Smooth muscle cell (in vitro differentiated cells): ENCODE data around the gene BBS5. TPM values are rescaled to one million over a fixed set of nuclear protein-coding genes. Genes with fewer than 3 reads are reported as not detected.
A peak's percentile ranks its signal among the peaks of the same experiment; 100 is the strongest.
"Not testable (repeated sequence)": the region's sequence is repeated elsewhere in the genome, so short reads cannot be mapped to it uniquely, and the experiment has no call there.

Experiments used
- DNase-seq: peaks from one replicate; lab custom pipeline; 2025; ENCODE audit not compliant: unreplicated experiment; lab: John Stamatoyannopoulos, UW
- H2AFZ ChIP-seq: fragments of 200-600 bp; sonication (generic); 2 replicates; pipeline ENCODE4 v1.6.0; 2016; ENCODE audit warnings: antibody characterized with exemption, low read depth, mild to moderate bottlenecking
- H3F3A ChIP-seq: fragments of 200-600 bp; sonication (generic); 2 replicates; pipeline ENCODE4 v1.6.0; 2017; ENCODE audit warnings: antibody characterized with exemption, low read depth
- H3K27ac ChIP-seq: fragments of 200-600 bp; sonication (generic); 2 replicates; pipeline ENCODE4 v1.5.1; 2016; ENCODE audit warnings: low read depth, mild to moderate bottlenecking
- H3K27me3 ChIP-seq: fragments of 200-600 bp; sonication (generic); 2 replicates; pipeline ENCODE4 v1.6.1; 2016; ENCODE audit warnings: low read depth, mild to moderate bottlenecking
- H3K36me3 ChIP-seq: fragments of 200-600 bp; sonication (generic); 2 replicates; pipeline ENCODE4 v1.5.1; 2016; ENCODE audit warnings: low read depth
- H3K4me1 ChIP-seq: fragments of 200-600 bp; sonication (generic); 2 replicates; pipeline ENCODE4 v1.5.1; 2016; ENCODE audit warnings: low read depth
- H3K4me2 ChIP-seq: fragments of 200-600 bp; sonication (generic); 2 replicates; pipeline ENCODE4 v1.6.0; 2016; ENCODE audit warnings: mild to moderate bottlenecking
- H3K4me3 ChIP-seq: fragments of 200-600 bp; sonication (generic); 2 replicates; pipeline ENCODE4 v1.5.1; 2016; ENCODE audit warnings: mild to moderate bottlenecking
- H3K79me2 ChIP-seq: fragments of 200-600 bp; sonication (generic); 2 replicates; pipeline ENCODE4 v1.6.0; 2016; ENCODE audit warnings: low read depth, mild to moderate bottlenecking
- H3K9ac ChIP-seq: fragments of 200-600 bp; sonication (generic); 2 replicates; pipeline ENCODE4 v1.6.0; 2016; ENCODE audit warnings: low read depth
- H3K9me3 ChIP-seq: fragments of 200-600 bp; sonication (generic); replicated peaks from 2 replicates; pipeline ENCODE4 v1.5.1; 2016; ENCODE audit warnings: low read depth
- H4K20me1 ChIP-seq: fragments of 200-600 bp; sonication (generic); 2 replicates; pipeline ENCODE4 v1.6.0; 2016; ENCODE audit warnings: low read depth
- WGBS: methylation state at CpG from one replicate; pipeline ENCODE4 v1.1.7; 2016; ENCODE audit warnings: low lambda C conversion rate; 5-methylcytosine and 5-hydroxymethylcytosine counted together
- polyA plus RNA-seq: library from polyadenylated mRNA; unstranded; fragments of >200 nt; fragmentation: Nextera tagmentation; extraction: Ambion mirVana; gene quantifications from 2 replicates; pipeline ENCODE4 v1.2.1, GENCODE V29; 2016
- total RNA-seq: library from RNA; depleted of rRNA; stranded (reverse); fragments of >200 nt; gene quantifications from 2 replicates; pipeline ENCODE4 v1.2.3, GENCODE V29; 2014
- TF ChIP-seq, protein P1 (sequence below): fragments of 200-600 bp; sonication (generic); IDR thresholded peaks from 2 replicates; pipeline ENCODE4 v1.5.1; 2017; ENCODE audit warnings: borderline replicate concordance, mild to moderate bottlenecking, antibody characterized with exemption; ENCODE audit not compliant: insufficient read depth, poor library complexity, severe bottlenecking

Gene BBS5
- total and polyA plus RNA-seq, 2 experiments from 2014 or later: 4.3 to 5.4 TPM

DNA sequence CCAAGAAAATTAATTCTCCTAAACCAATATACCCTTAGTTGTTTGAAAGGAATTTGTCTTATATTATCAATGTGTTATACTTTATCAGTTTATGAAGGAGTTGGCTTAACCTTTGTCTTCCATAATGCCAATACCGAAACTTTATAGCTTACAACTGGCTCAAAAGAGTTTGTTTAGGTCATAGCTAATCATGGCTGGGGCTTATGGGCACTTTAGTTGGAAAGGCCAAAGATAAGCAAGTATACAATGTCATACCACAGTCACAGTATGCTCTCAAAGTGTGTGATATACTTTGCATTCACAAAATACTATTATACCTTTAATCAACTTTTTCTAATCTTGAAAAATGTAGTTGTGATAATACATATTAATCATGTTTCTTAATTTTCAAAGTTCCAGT, 32.5 kb downstream of the BBS5 start:
- H3K9ac ChIP-seq: no peak overlapping the region
- no peak for DNase-seq
- WGBS: 22% methylated on average over 1 of the region's 1 CpG

DNA sequence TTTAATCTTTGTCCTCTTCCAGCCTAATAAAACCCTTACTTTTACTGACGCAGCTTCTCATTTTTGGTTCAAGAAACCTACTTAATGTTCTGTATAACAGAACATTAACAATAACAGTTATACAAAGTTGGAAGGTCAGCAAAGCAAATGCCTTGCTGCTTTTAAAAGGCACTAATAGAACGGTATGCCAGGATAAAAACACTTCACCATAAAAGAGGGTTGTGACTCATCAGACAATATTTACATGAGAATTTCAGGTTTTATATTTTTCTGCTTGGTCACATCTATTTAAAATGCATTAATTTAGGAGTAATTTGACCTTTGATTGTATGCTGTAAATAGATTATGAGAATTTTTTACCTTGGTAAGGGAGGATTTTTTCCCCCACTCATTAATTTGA, 33.2 kb downstream of the BBS5 start:
- Histone ChIP-seq H3K27me3 (no peaks in the 10 kb centered on the region), H3K36me3 (no peaks in the 10 kb centered on the region), H3K9ac (no peak overlapping the region), H3K4me1 (peaks cover 22% of the 10 kb centered on the region), H3F3A (peaks cover 9% of the 10 kb centered on the region), H3K4me3 (no peak overlapping the region), H2AFZ (no peak overlapping the region), H4K20me1 (no peaks in the 10 kb centered on the region), H3K27ac (no peak overlapping the region), H3K9me3 (no peaks in the 10 kb centered on the region), H3K79me2 (no peaks in the 10 kb centered on the region), H3K4me2 (peak overlapping the region; percentile 47)
- TF ChIP-seq, protein P1, sequence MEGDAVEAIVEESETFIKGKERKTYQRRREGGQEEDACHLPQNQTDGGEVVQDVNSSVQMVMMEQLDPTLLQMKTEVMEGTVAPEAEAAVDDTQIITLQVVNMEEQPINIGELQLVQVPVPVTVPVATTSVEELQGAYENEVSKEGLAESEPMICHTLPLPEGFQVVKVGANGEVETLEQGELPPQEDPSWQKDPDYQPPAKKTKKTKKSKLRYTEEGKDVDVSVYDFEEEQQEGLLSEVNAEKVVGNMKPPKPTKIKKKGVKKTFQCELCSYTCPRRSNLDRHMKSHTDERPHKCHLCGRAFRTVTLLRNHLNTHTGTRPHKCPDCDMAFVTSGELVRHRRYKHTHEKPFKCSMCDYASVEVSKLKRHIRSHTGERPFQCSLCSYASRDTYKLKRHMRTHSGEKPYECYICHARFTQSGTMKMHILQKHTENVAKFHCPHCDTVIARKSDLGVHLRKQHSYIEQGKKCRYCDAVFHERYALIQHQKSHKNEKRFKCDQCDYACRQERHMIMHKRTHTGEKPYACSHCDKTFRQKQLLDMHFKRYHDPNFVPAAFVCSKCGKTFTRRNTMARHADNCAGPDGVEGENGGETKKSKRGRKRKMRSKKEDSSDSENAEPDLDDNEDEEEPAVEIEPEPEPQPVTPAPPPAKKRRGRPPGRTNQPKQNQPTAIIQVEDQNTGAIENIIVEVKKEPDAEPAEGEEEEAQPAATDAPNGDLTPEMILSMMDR: no peak
- no peak for DNase-seq
- WGBS: 40% methylated on average over 2 of the region's 2 CpGs

More for the DNA sequence above, 32.5 kb downstream of the BBS5 start:
- Histone ChIP-seq H3F3A (peaks cover 9% of the 10 kb centered on the region), H3K36me3 (no peaks in the 10 kb centered on the region), H3K27me3 (no peaks in the 10 kb centered on the region), H3K79me2 (no peaks in the 10 kb centered on the region), H4K20me1 (no peaks in the 10 kb centered on the region), H3K4me1 (peaks cover 22% of the 10 kb centered on the region), H2AFZ (no peak overlapping the region), H3K9me3 (no peaks in the 10 kb centered on the region), H3K4me2 (peak overlapping the region; percentile 48), H3K4me3 (no peak overlapping the region), H3K27ac (no peak overlapping the region)
- TF ChIP-seq, protein P1: no peak

DNA sequence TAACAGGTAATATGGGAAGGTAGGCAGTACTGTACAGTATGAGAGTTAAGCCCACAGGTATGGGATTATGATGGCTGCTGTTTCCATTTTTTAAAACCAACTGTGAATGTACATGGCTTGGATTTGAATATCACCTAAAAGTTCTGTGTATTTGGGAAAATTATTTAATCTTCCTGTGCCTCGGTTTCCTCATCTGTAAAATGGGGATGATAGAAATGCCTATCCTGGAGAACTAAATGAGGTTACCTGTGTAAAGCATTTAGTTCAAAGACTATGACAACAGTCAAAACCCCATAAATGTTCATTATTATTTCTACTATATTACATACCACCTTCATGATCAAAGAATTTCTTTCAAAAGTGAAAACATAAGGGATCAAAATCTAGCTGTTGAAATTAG, 33.8 kb downstream of the BBS5 start:
- Histone ChIP-seq H3F3A (peaks cover 9% of the 10 kb centered on the region), H4K20me1 (no peaks in the 10 kb centered on the region), H3K79me2 (no peaks in the 10 kb centered on the region), H3K27me3 (no peaks in the 10 kb centered on the region), H3K27ac (no peak overlapping the region), H3K9ac (no peak overlapping the region), H2AFZ (no peak overlapping the region), H3K9me3 (no peaks in the 10 kb centered on the region), H3K4me2 (no peak overlapping the region), H3K4me1 (peaks cover 22% of the 10 kb centered on the region), H3K4me3 (no peak overlapping the region), H3K36me3 (no peaks in the 10 kb centered on the region)
- no peak for DNase-seq
- TF ChIP-seq, protein P1: no peak
- WGBS: 93% methylated on average over 1 of the region's 1 CpG

DNA sequence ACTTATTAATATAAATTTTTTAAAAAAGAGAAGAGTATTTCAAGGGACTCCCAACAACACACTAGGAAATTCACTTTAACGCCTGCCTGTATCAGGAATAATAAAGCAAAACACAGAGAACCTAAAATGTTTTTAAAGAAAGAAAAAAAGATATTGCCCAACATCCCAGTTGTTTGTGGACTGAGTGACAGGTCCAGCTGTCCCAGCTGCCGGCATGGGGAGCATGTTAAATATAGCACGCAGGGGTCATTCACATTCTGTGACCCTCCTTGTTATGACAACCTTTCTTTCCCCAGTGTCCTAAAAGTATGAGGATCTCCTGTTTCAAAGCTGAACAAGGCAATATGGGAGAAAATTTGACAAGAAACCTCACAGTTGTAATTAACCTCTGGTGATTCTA, 34.6 kb downstream of the BBS5 start:
- DNase-seq: no peak
- no peaks in the 10 kb centered on the region for H4K20me1 ChIP-seq
- TF ChIP-seq, protein P1: no peak
- H3K27me3 ChIP-seq: no peaks in the 10 kb centered on the region
- no peak overlapping the region for H2AFZ ChIP-seq
- H3K4me3 ChIP-seq: no peak overlapping the region
- peaks cover 20% of the 10 kb centered on the region for H3K4me1 ChIP-seq
- no peak overlapping the region for H3K27ac ChIP-seq
- no peaks in the 10 kb centered on the region for H3K9me3 ChIP-seq
- no peaks in the 10 kb centered on the region for H3K79me2 ChIP-seq
- H3K4me2 ChIP-seq: no peak overlapping the region
- WGBS: 88% methylated on average over 3 of the region's 3 CpGs
- no peaks in the 10 kb centered on the region for H3K36me3 ChIP-seq
- H3F3A ChIP-seq: peaks cover 6% of the 10 kb centered on the region
- H3K9ac ChIP-seq: no peak overlapping the region

DNA sequence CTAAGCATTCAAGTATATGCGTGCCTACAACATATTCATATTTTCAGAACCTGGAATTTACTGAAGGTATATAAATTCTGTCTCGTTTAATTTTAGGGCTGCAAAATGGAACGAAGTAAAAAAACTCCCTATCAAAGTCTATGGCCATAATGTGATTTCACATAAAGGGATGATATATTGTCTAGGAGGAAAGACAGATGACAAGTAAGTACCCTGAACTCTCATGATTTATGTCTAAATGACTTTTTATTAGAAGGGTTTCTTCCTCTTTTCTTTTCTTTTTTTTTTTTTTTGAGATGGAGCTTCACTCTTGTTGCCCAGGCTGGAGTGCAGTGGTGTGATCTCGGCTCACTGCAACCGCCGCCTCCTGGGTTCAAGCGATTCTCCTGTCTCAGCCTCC, 35.5 kb downstream of the BBS5 start:
- H3K4me1 ChIP-seq: peaks cover 11% of the 10 kb centered on the region
- H3K27me3 ChIP-seq, H2AFZ ChIP-seq, H3K36me3 ChIP-seq, H3K27ac ChIP-seq, H4K20me1 ChIP-seq, H3K4me3 ChIP-seq, H3K4me2 ChIP-seq, DNase-seq, H3F3A ChIP-seq, H3K9me3 ChIP-seq, H3K9ac ChIP-seq, H3K79me2 ChIP-seq: not testable (repeated sequence)
- WGBS: 96% methylated on average over 7 of the region's 7 CpGs

DNA sequence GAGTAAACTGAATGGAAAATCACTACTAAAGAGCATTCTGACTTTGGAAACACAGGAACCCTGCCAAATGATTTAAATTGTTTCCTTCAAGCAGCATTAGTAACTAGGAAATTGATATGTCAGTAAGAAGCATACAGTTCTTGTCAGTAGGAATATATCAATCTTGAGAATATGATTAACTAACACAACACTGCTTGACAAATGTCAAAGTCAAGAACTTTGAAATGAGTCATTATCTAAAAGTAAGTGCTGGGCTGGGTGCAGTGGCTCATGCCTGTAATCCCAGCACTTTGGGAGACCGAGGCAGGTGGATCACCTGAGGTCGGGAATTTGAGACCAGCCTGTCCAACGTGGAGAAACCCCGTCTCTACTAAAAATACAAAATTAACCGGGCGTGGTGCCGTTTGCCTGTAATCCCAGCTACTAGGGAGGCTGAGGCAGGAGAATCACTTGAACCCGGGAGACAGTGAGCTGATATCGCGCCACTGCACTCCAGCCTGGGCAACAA, 37.2 kb downstream of the BBS5 start:
- not testable (repeated sequence) for H3K9me3 ChIP-seq, H3K36me3 ChIP-seq, H3K9ac ChIP-seq, H3F3A ChIP-seq, H3K4me3 ChIP-seq, H3K4me1 ChIP-seq, H3K79me2 ChIP-seq, H3K4me2 ChIP-seq, H3K27ac ChIP-seq, H3K27me3 ChIP-seq, H4K20me1 ChIP-seq, H2AFZ ChIP-seq, DNase-seq
- 89% methylated on average over 10 of the region's 10 CpGs for WGBS
